Common myeloid progenitor, CD34-positive (primary cell): ENCODE measurements around the gene LYRM2.

ENCODE experiments used
- CTCF ChIA-PET: fragments of 350-600 bp; sonication (Branson Sonifier 250); formaldehyde crosslinking; loops from one replicate; lab custom pipeline; 2021; ENCODE audit warnings: antibody characterized with exemption; lab: Charles Lee
- POLR2A ChIA-PET: fragments of 350-600 bp; sonication (Branson Sonifier 250); formaldehyde crosslinking; loops from one replicate; lab custom pipeline; 2021; ENCODE audit warnings: antibody characterized with exemption; lab: Charles Lee
- DNase-seq, 3 donors: peaks; one replicate each; pipeline versions ENCODE4 v3.0.0 to v3.0.0-alpha.2; 2013
- H3K27ac ChIP-seq, 2 experiments: 1 replicate in 1 of 2; 2 replicates in 1 of 2; pipeline ENCODE4 v1.7.0; 2013; ENCODE audit warnings: inconsistent platforms in 2 of 2, low read length in 2 of 2, mild to moderate bottlenecking in 2 of 2, low read depth in 1 of 2, moderate library complexity in 1 of 2; ENCODE audit not compliant: severe bottlenecking in 2 of 2, insufficient read depth in 1 of 2, poor library complexity in 1 of 2
- H3K27me3 ChIP-seq, 5 experiments: replicated peaks in 2 of 5; 1 replicate in 3 of 5; 2 replicates in 2 of 5; pipeline versions ENCODE4 v1.6.1 to v1.7.0; 2013; ENCODE audit warnings: low read length in 4 of 5, mild to moderate bottlenecking in 2 of 5, moderate library complexity in 2 of 5, inconsistent platforms in 1 of 5; ENCODE audit not compliant: insufficient read depth in 5 of 5, control insufficient read depth in 4 of 5
- H3K36me3 ChIP-seq, 4 experiments: 1 replicate in 2 of 4; 2 replicates in 2 of 4; pipeline versions ENCODE4 v1.6.1 to v1.7.0; 2013; ENCODE audit warnings: low read length in 3 of 4, control low read depth in 1 of 4, mild to moderate bottlenecking in 1 of 4; ENCODE audit not compliant: control insufficient read depth in 4 of 4, insufficient read depth in 4 of 4
- H3K4me1 ChIP-seq, 4 experiments: 1 replicate in 3 of 4; 2 replicates in 1 of 4; pipeline versions ENCODE4 v1.6.1 to v1.7.1; 2013; ENCODE audit warnings: low read length in 3 of 4, mild to moderate bottlenecking in 3 of 4, control low read depth in 1 of 4, inconsistent platforms in 1 of 4, moderate library complexity in 1 of 4; ENCODE audit not compliant: control insufficient read depth in 4 of 4, insufficient read depth in 4 of 4; ENCODE audit errors: control extremely low read depth in 1 of 4
- H3K4me3 ChIP-seq, 7 experiments: 1 replicate in 4 of 7; 2 replicates in 3 of 7; pipeline versions ENCODE4 v1.5.1 to v1.7.0; 2013; ENCODE audit warnings: mild to moderate bottlenecking in 7 of 7, low read length in 6 of 7, moderate library complexity in 6 of 7, inconsistent platforms in 2 of 7, low read depth in 2 of 7, control low read depth in 1 of 7; ENCODE audit not compliant: insufficient read depth in 4 of 7, control insufficient read depth in 1 of 7; ENCODE audit errors: extremely low read depth in 1 of 7
- H3K9me3 ChIP-seq, 5 experiments: 1 replicate in 4 of 5; 2 replicates in 1 of 5; pipeline versions ENCODE4 v1.6.1 to v1.7.1; 2013; ENCODE audit warnings: low read length in 4 of 5, mild to moderate bottlenecking in 2 of 5, inconsistent platforms in 1 of 5, low read depth in 1 of 5, moderate library complexity in 1 of 5; ENCODE audit not compliant: control insufficient read depth in 4 of 5, insufficient read depth in 2 of 5; ENCODE audit errors: control extremely low read depth in 1 of 5
- WGBS: methylation state at CpG from one replicate; pipeline ENCODE4 v1.1.5; 2013; ENCODE audit not compliant: insufficient coverage; 5-methylcytosine and 5-hydroxymethylcytosine counted together

Gene LYRM2

GRCh38 chr6:89602166-89602565, 36.4 kb downstream of the LYRM2 start:
- ChIA-PET POLR2A (no interaction called here), CTCF (interaction anchor here (1.6 kb wide), 1 partner anchor 170 kb away, joined by 8 read pairs; no protein-coding TSS in a partner anchor)
- no peaks in the 10 kb centered on the region for H3K9me3 ChIP-seq
- H3K27ac ChIP-seq = no peak overlapping the region
- 100% methylated on average over 6 of the region's 6 CpGs for WGBS
- peaks cover 0 to 2% (median 0%) of the 10 kb centered on the region in 4 experiments for H3K4me1 ChIP-seq
- no peaks in the 10 kb centered on the region for H3K36me3 ChIP-seq
- no peak overlapping the region for H3K4me3 ChIP-seq
- H3K27me3 ChIP-seq = no peaks in the 10 kb centered on the region
- no peak for DNase-seq

- POLR2A ChIA-PET = interaction anchor here (0.6 kb wide), 1 partner anchor 404 kb away, joined by 4 read pairs; no protein-coding TSS in a partner anchor
- whole genome bisulfite sequencing = 98% methylated on average over 5 of the region's 7 CpGs
- no peak overlapping the region for H3K27ac ChIP-seq
- no peak for DNase-seq
- H3K9me3 ChIP-seq = no peaks in the 10 kb centered on the region
- CTCF ChIA-PET = interaction anchor here (1.0 to 4.5 kb wide), 10 partner anchors 10 to 236 kb away, joined by 3 to 24 read pairs (median 6); partner anchors contain the start of gene ANKRD6
- no peak overlapping the region for H3K4me3 ChIP-seq
- no peaks in the 10 kb centered on the region for H3K27me3 ChIP-seq
- H3K36me3 ChIP-seq = no peaks in the 10 kb centered on the region
- peaks cover 0 to 7% (median 4%) of the 10 kb centered on the region in 4 experiments for H3K4me1 ChIP-seq
Observed at GRCh38 chr6:89599727-89600126, 38.8 kb downstream of the LYRM2 start.

- Histone ChIP-seq H3K4me3 (no peak overlapping the region), H3K27ac (no peak overlapping the region), H3K4me1 (peaks cover 0 to 7% (median 2%) of the 10 kb centered on the region in 4 experiments), H3K36me3 (no peaks in the 10 kb centered on the region), H3K27me3 (no peaks in the 10 kb centered on the region), H3K9me3 (no peaks in the 10 kb centered on the region)
- CTCF ChIA-PET = interaction anchor here (0.7 to 4.5 kb wide), 14 partner anchors 11 to 232 kb away, joined by 3 to 24 read pairs (median 6); partner anchors contain the start of gene ANKRD6
- peak; percentile 63 to 80 (median 80) for DNase-seq
- WGBS = 29% methylated on average over 3 of the region's 3 CpGs
- POLR2A ChIA-PET = interaction anchor here (0.7 kb wide), 1 partner anchor 17 kb away, joined by 3 read pairs; no protein-coding TSS in a partner anchor
Observed at GRCh38 chr6:89597988-89598387, 40.6 kb downstream of the LYRM2 start.

- no peak overlapping the region for H3K27ac ChIP-seq
- no peak overlapping the region for H3K4me3 ChIP-seq
- H3K27me3 ChIP-seq = no peaks in the 10 kb centered on the region
- ChIA-PET POLR2A (no interaction called here), CTCF (interaction anchor here (1.6 to 4.5 kb wide), 6 partner anchors 16 to 225 kb away, joined by 3 to 24 read pairs (median 6); partner anchors contain the start of gene ANKRD6)
- DNase-seq = no peak
- H3K9me3 ChIP-seq = no peaks in the 10 kb centered on the region
- H3K4me1 ChIP-seq = peaks cover 0 to 7% (median 2%) of the 10 kb centered on the region in 4 experiments
- no peaks in the 10 kb centered on the region for H3K36me3 ChIP-seq
- 50% methylated on average over 2 of the region's 2 CpGs for WGBS
Observed at GRCh38 chr6:89597372-89597771, 41.2 kb downstream of the LYRM2 start.

GRCh38 chr6:89596484-89596883, 42.1 kb downstream of the LYRM2 start:
- ChIA-PET POLR2A (no interaction called here), CTCF (interaction anchor here (1.0 to 4.5 kb wide), 5 partner anchors 160 to 228 kb away, joined by 3 to 24 read pairs (median 5); partner anchors contain the start of gene ANKRD6)
- H3K4me1 ChIP-seq = peaks cover 0 to 7% (median 2%) of the 10 kb centered on the region in 4 experiments
- no peaks in the 10 kb centered on the region for H3K36me3 ChIP-seq
- H3K27ac ChIP-seq = no peak overlapping the region
- peak in 2 of 3 donors; percentile 18 to 26 for DNase-seq
- WGBS = no CpG with 5 or more reads among the region's 1 CpG
- no peaks in the 10 kb centered on the region for H3K27me3 ChIP-seq
- no peak overlapping the region for H3K4me3 ChIP-seq
- no peaks in the 10 kb centered on the region for H3K9me3 ChIP-seq

- ChIA-PET POLR2A (no interaction called here), CTCF (interaction anchor here (1.0 to 4.5 kb wide), 5 partner anchors 160 to 227 kb away, joined by 3 to 24 read pairs (median 5); partner anchors contain the start of gene ANKRD6)
- DNase-seq = peak in 2 of 3 donors; percentile 39 to 47
- Histone ChIP-seq H3K4me3 (no peak overlapping the region), H3K4me1 (peaks cover 0 to 7% (median 2%) of the 10 kb centered on the region in 4 experiments), H3K36me3 (no peaks in the 10 kb centered on the region), H3K27me3 (no peaks in the 10 kb centered on the region), H3K9me3 (no peaks in the 10 kb centered on the region), H3K27ac (no peak overlapping the region)
- WGBS = no CpG with 5 or more reads among the region's 2 CpGs
Observed at GRCh38 chr6:89596056-89596455, 42.5 kb downstream of the LYRM2 start.

GRCh38 chr6:89591745-89592144, 46.8 kb downstream of the LYRM2 start:
- H3K27me3 ChIP-seq = no peaks in the 10 kb centered on the region
- H3K4me1 ChIP-seq = peaks cover 0 to 7% (median 2%) of the 10 kb centered on the region in 4 experiments
- no peak overlapping the region for H3K27ac ChIP-seq
- H3K9me3 ChIP-seq = no peaks in the 10 kb centered on the region
- POLR2A ChIA-PET = no interaction called here
- no peak overlapping the region for H3K4me3 ChIP-seq
- no peaks in the 10 kb centered on the region for H3K36me3 ChIP-seq
- DNase-seq = no peak
- CTCF ChIA-PET = interaction anchor here (0.9 to 2.0 kb wide), 5 partner anchors 17 to 175 kb away, joined by 3 to 6 read pairs (median 4); no protein-coding TSS in a partner anchor
- WGBS = 100% methylated on average over 2 of the region's 4 CpGs
